SK-N-MC (cell line): ENCODE data around the gene INSR.

Source experiments
- EZH2 ChIP-seq: fragments of 200-600 bp; sonication (generic); IDR thresholded peaks from one replicate; pipeline ENCODE4 v1.6.1; 2017; ENCODE audit warnings: antibody characterized with exemption
- FOXP2 ChIP-seq: optimal IDR thresholded peaks from 2 replicates; pipeline ENCODE3; 2011; ENCODE audit warnings: mild to moderate bottlenecking, moderate library complexity; ENCODE audit not compliant: insufficient read depth; ENCODE audit errors: extremely low read length, control extremely low read depth
- POLR2AphosphoS5 ChIP-seq: IDR thresholded peaks from 2 replicates; pipeline ENCODE4 v1.6.1; 2012; ENCODE audit warnings: mild to moderate bottlenecking, low read depth, low read length, borderline replicate concordance

DNA sequence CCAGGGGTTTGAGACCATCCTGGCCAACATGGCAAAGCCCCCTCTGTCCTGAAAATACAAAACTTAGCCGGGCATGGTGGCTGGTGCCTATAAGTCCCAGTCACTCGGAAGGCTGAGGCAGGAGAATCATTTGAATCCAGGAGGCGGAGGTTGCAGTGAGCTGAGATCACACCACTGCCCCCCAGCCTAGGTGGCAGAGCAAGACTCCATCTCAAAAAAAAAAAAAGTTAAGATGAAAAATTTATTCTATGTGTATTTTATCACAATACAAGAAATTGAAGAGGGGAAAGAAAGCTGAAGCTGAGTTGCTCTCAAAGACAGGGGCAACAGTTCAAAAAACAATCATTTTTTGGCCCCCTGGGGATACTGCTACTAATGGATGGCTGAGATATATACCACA lies 31.1 kb downstream of the INSR start:
- TF ChIP-seq POLR2AphosphoS5 = no peak
- TF ChIP-seq FOXP2 = no peak
- no peak for TF ChIP-seq EZH2
